Testis (tissue), 5 donors: ENCODE data around the gene APPL1. TPM values are rescaled to one million over a fixed set of nuclear protein-coding genes. Genes with fewer than 3 reads are reported as not detected.

Experiments
- DNase-seq: peaks from one replicate; pipeline ENCODE4 v3.0.0-alpha.2; 2019
- H3K27ac ChIP-seq, 2 donors: fragments of 200-600 bp; sonication (generic); one replicate each; pipeline ENCODE4 v1.5.1; 2019
- H3K27me3 ChIP-seq: fragments of 200-600 bp; sonication (generic); one replicate; pipeline ENCODE4 v1.5.1; 2019
- H3K36me3 ChIP-seq: fragments of 200-600 bp; sonication (generic); one replicate; pipeline ENCODE4 v1.5.1; 2017; ENCODE audit warnings: low read depth; ENCODE audit errors: missing control alignments
- H3K4me1 ChIP-seq: fragments of 200-600 bp; sonication (generic); one replicate; pipeline ENCODE4 v1.5.1; 2019
- H3K4me3 ChIP-seq, 2 donors: fragments of 200-600 bp; sonication (generic); one replicate each; pipeline ENCODE4 v1.5.1; 2017 to 2019
- H3K9me3 ChIP-seq: fragments of 200-600 bp; sonication (generic); one replicate; pipeline ENCODE4 v1.5.1; 2017
- CTCF ChIP-seq, 3 experiments: fragments of 450-650 bp in 2 of 3; fragments of 200-600 bp in 1 of 3; sonication (generic) in 1 of 3; IDR thresholded peaks; one replicate each; pipeline ENCODE4 v1.5.1; 2016 to 2019; ENCODE audit warnings: antibody characterized with exemption in 3 of 3, mild to moderate bottlenecking in 2 of 3, moderate library complexity in 1 of 3
- POLR2A ChIP-seq: fragments of 450-650 bp; IDR thresholded peaks from one replicate; pipeline ENCODE4 v1.6.1; 2017; ENCODE audit warnings: antibody characterized with exemption, mild to moderate bottlenecking, moderate library complexity
- WGBS, 2 donors: methylation state at CpG; one replicate each; pipeline ENCODE4 v1.1.5; 2018; 5-methylcytosine and 5-hydroxymethylcytosine counted together
- intact Hi-C: fragments of 100-400 bp; cut with DNase I; formaldehyde crosslinking; loops from one replicate; pipeline ENCODE4 v1.15.1; 2023; ENCODE audit warnings: low total_unique reads
- long read RNA-seq, 2 donors: transcript quantifications; one replicate each; lab custom pipeline, GENCODE V29; 2026
- polyA plus RNA-seq: library from polyadenylated mRNA; stranded (reverse); fragments of 350-450 nt; fragmentation: Illumina TruSeq; extraction: RNeasy Lipid Tissue Mini Kit (QIAGEN cat#74804); gene quantifications from one replicate; pipeline ENCODE4 v1.2.3, GENCODE V29; 2014; ENCODE audit warnings: low read depth, low replicate concordance; ENCODE audit not compliant: insufficient read depth
- total RNA-seq, 2 donors: library from RNA; depleted of rRNA; stranded (reverse); fragments of >200 nt; gene quantifications; one replicate each; pipeline ENCODE4 v1.2.3, GENCODE V29; 2016

APPL1 gene
- 10 to 100 TPM; 47.4 to 48.5 TPM for total RNA-seq
- polyA plus RNA-seq = 26.6 TPM
- long read RNA-seq, donor 1, full-length matches to known transcripts = 8 of 8 reads
- long read RNA-seq, donor 1, partial matches to known transcripts = 0 of 8 reads
- long read RNA-seq, donor 1, other reads (novel, unspliced or antisense) = 0 of 8 reads
- long read RNA-seq, donor 2, full-length matches to known transcripts = 3 of 3 reads
- long read RNA-seq, donor 2, partial matches to known transcripts = 0 of 3 reads
- long read RNA-seq, donor 2, other reads (novel, unspliced or antisense) = 0 of 3 reads

DNA sequence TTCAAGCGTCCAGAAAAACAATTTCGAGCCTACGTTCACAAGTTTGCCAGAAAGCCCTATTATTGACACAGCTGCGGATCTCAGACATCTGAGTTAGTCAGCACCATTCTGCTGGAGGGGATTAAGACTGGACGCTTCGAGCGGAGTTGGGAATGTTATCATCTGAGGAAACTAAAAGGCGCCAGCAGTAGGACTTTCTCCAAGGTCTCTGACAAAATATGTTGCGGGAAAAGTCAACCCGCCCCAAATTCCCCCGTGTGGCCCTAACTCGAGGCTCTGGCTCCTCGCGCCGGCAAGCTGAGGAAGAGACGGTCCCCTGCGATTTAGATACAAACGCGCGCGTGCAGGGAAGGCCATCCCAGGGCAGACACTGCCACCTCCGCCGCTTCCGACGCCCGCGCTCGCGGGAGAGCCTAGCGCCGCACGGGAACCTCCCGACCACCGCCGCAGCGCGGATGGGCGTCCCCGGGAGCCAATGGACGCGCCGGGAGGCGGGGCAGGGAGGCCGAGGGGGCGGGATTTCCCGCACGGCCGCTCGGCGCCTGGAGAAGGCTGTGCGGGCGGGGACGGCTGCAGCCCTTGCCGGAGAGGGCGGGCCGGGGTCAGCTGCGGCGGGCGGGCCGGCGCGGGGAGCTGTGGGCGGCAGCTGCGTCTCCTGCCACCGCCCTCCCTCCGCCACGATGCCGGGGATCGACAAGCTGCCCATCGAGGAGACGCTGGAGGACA lies at the start of gene APPL1:
TSS of gene APPL1 (plus strand) at position 526 of the 726 bp plus-strand sequence. CDS start at position 681, 155 bp downstream.
- peak; percentile 95 for DNase-seq
- H3K27ac ChIP-seq = peak within 1 kb of the TSS; percentile 76 to 97
- peak within 1 kb of the TSS; percentile 93 to 99 for H3K4me3 ChIP-seq
- H3K36me3 ChIP-seq = no peaks in the 10 kb centered on the region
- TF ChIP-seq CTCF (IDR thresholded peaks at IDR 0.05) = no peak
- TF ChIP-seq POLR2A = peak; percentile 44
- H3K27me3 ChIP-seq = no peaks in the 10 kb centered on the region
- WGBS, 2 donors = 0% methylated on average over 7 to 34 of the region's 71 CpGs
- H3K4me1 ChIP-seq = peaks cover 19% of the 10 kb centered on the region
- no peaks in the 10 kb centered on the region for H3K9me3 ChIP-seq
- intact Hi-C loops = no loop called here

DNA sequence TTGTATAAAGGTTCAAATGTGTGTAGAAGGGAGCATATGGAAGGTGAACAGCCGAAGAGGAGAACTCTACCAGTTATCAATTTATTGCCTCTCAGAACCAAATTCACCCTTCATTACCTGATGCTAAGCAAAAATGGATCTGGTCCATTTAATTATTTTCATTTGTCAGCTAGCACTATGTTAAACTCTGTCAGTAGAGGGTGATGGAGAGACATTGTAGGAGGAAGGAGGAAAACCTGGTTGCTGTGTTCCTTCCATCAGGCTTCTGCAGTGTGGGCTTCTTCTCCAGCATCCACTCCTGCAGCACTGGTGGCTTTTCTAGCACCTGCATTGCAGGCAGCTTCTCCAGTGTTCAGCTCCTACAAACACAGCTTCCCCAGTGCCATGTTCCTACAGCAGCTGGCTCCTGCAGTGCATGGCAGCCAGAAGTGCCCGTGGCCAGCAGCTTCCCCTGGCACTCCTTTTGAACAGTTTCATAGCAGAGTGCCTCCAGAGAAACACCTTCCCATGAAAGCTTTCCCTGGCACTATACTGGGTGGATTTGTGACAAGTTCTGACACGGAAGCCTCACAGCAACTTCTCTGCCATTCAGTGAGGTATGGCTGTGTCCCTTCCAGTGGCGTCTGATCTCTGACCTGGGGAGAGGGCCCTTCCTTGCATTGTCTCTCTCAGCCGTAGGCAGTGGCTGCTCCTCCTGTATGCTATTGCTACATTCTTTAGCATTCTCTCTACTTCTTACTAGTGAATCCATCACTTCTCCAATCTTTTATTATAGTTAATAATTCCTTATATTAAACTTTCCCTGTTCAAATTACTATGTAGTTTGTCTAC lies 47.7 kb upstream of the APPL1 start:
- TF ChIP-seq POLR2A (no peak), CTCF (IDR thresholded peaks at IDR 0.05) (peak in 1 of 3 experiments; percentile 19)
- Histone ChIP-seq H3K4me3 (no peak overlapping the region), H3K27me3 (no peaks in the 10 kb centered on the region), H3K9me3 (no peaks in the 10 kb centered on the region), H3K27ac (no peak overlapping the region), H3K36me3 (no peaks in the 10 kb centered on the region), H3K4me1 (no peaks in the 10 kb centered on the region)
- 76 to 85% methylated on average over 5 of the region's 5 CpGs for WGBS, 2 donors
- DNase-seq = no peak
- intact Hi-C loops = no loop called here

GRCh38 chr3:57184526-57184925 lies 43.0 kb upstream of the APPL1 start:
- intact Hi-C loops = no loop called here
- no peak for DNase-seq
- H3K27me3 ChIP-seq = no peaks in the 10 kb centered on the region
- TF ChIP-seq POLR2A (no peak), CTCF (IDR thresholded peaks at IDR 0.05) (no peak)
- no peaks in the 10 kb centered on the region for H3K36me3 ChIP-seq
- WGBS, 2 donors = 55 to 62% methylated on average over 6 of the region's 6 CpGs
- no peaks in the 10 kb centered on the region for H3K4me1 ChIP-seq
- H3K4me3 ChIP-seq = no peak overlapping the region
- no peak overlapping the region for H3K27ac ChIP-seq
- no peaks in the 10 kb centered on the region for H3K9me3 ChIP-seq

- intact Hi-C loops = no loop called here
- 93 to 96% methylated on average over 3 of the region's 3 CpGs for WGBS, 2 donors
Observed at GRCh38 chr3:57192028-57192427, 35.5 kb upstream of the APPL1 start.

More at GRCh38 chr3:57192028-57192427, 35.5 kb upstream of the APPL1 start:
- no peaks in the 10 kb centered on the region for H3K27me3 ChIP-seq
- H3K9me3 ChIP-seq = no peaks in the 10 kb centered on the region
- H3K4me1 ChIP-seq = no peaks in the 10 kb centered on the region
- no peak for DNase-seq
- no peak overlapping the region for H3K4me3 ChIP-seq
- TF ChIP-seq CTCF (IDR thresholded peaks at IDR 0.05) (no peak), POLR2A (no peak)
- no peak overlapping the region for H3K27ac ChIP-seq
- no peaks in the 10 kb centered on the region for H3K36me3 ChIP-seq
